ENCODE measurements around the gene FARS2.

FARS2 gene

DNA sequence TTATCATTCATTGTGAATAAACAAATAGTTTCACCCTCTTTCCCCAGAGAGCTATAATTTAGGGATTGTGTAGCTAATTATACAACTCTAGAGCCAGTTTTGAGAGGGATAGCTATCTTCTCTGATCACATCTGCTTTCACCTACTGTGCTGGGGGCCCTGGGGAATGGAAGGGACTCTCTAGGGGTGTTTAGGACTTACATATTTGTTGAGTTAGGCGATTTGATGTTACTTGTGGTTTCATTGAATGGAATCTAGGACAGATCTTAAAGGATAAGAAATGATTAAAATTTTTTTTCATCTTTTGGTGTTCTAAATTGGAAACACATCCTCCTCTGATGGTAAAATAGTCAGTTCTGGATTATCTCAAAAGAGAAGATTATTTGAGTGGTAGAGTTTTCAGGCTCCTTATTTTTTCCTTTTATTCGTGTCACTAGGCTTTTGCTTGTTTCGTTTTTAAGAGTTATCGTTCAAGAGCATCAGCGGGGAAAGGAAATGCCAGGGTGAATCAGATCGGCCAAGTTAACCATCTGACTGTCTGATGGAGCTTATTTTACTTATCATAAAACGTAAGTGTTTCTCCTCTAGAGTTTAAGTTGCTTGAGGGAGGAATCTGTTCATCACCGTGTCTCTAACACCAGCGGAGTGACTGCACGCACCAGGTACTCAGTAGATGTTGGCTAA, 236.7 kb downstream of the FARS2 start:
- no peak for DNase-seq (ENCODE audit: extremely low read depth in 1 of 2, low read depth in 1 of 2)

- no peak for DNase-seq (ENCODE audit: extremely low read depth in 1 of 2, low read depth in 1 of 2)
Measured at GRCh38 chr6:5498579-5498899, 237.2 kb downstream of the FARS2 start.

- DNase-seq (ENCODE audit: extremely low read depth in 1 of 2, low read depth in 1 of 2) = no peak
Measured at GRCh38 chr6:5499644-5500306, 238.5 kb downstream of the FARS2 start.

- DNase-seq (ENCODE audit: extremely low read depth in 1 of 2, low read depth in 1 of 2) = no peak
Measured at GRCh38 chr6:5501837-5502236, 240.5 kb downstream of the FARS2 start.

- no peak for DNase-seq (ENCODE audit: extremely low read depth in 1 of 2, low read depth in 1 of 2)
Measured at GRCh38 chr6:5504078-5504477, 242.8 kb downstream of the FARS2 start.

DNA sequence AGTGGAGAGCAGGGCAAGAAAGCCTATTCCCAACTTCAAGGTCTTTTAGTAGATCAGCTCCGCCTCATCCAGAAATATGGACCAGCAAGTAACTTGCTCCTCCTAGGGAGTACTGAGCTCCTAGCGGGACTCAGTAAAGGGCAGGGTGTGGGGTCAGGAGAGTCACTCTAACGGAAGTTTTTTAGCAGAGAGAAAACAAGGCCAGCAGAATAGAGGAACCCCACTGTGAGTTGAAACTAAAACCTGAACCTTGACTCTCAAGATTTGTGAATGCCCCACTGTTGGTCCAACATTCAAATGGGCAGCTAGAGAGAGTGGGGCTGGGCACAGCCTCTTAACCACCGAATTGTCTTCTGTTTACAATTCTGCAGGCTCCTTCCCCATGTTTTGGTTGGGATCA, 244.8 kb downstream of the FARS2 start:
- DNase-seq (ENCODE audit: extremely low read depth in 1 of 2, low read depth in 1 of 2) = no peak

- no peak for DNase-seq (ENCODE audit: extremely low read depth in 1 of 2, low read depth in 1 of 2)
Measured at GRCh38 chr6:5506597-5506996, 245.3 kb downstream of the FARS2 start.

DNA sequence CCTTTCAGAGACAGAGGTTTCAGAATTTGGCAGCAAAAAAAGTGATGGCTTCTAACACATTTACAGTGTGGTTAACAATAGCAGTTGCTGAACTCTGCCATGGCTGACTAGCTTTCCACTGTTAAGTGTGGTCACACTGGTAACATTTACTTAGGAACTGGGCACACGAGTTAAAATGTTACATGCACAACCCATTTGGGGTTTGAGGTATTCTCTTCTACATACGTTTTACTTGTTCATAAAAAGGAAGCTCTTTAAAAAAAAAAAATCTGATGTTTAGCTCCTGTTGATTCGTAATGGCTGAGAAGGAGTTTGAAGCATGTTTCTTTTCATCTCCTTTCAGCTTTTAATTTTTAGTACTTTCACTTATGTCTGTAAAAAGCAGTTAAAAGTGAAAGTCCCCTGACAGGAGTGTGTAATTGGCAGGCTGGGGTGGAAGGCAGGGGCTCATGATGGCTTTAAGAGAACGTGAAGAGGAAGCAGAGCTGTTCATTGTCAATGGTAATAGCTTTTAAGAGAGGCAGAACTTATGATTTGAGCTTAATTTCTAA, 245.9 kb downstream of the FARS2 start:
- DNase-seq (ENCODE audit: extremely low read depth in 1 of 2, low read depth in 1 of 2) = no peak

- DNase-seq (ENCODE audit: extremely low read depth in 1 of 2, low read depth in 1 of 2) = no peak
Measured at GRCh38 chr6:5509106-5509505, 247.8 kb downstream of the FARS2 start.

DNA sequence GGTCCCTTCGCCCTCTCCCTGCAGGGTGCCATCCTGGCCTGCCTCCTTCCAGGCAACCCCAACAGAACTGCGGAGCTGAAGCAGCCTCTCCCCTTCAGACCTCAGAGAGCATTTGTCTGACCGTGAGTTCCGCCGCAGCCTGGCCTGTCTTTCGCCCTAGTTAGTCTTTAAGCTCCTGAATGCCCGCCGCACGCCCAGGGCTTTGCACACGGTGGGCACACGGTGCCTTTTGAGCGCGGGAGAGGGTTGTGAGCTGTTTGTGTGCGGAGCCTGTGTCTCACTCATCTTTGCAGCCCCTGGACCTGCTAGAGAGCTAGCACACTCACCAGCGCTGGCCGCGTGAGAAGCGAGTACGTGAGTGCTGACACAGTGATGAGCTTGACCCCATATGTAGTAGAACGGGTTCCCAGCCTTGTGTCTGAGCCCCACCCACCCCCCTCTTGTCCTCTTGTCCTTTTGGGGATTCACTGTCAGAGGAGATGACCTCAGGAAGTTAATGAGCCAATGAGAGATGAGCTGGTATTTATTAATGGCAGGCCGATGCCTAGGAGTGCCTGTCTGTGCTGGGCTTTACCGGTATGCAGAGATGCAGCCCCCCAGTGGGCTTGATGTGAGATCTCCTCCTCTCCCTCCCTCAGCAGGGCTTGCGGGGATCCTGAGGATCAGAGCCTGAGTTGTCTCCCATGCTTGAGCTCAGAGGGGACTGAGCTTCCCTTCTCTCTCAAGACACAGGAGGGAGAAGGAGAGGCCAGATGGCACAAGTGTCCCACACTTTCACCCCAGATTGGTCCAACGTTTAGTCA, 249.2 kb downstream of the FARS2 start:
- DNase-seq (ENCODE audit: extremely low read depth in 1 of 2, low read depth in 1 of 2) = no peak

- DNase-seq (ENCODE audit: extremely low read depth in 1 of 2, low read depth in 1 of 2) = no peak
Measured at GRCh38 chr6:5511954-5512353, 250.6 kb downstream of the FARS2 start.

GRCh38 chr6:5512422-5512821, 251.1 kb downstream of the FARS2 start:
- no peak for DNase-seq (ENCODE audit: extremely low read depth in 1 of 2, low read depth in 1 of 2)

DNA sequence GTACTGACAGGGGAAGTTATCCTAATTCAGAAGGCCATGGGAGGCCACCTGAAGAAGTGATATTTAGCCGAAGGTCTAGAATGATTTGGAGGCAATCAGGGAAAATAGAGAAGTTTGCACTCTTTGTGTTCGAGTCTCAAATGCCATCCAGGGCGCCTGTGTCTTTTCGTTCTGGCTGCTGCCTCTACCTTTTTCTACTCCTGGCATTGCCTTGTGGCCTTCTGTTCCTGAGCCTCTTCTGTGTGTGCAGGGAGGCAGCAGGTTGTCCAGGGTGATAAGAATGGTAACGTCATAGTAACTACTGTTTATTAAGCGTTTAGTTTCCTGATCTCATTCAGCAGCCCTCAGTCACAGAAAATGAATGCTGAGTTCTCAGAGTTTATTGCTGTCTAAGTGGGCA, 252.1 kb downstream of the FARS2 start:
- DNase-seq (ENCODE audit: extremely low read depth in 1 of 2, low read depth in 1 of 2) = no peak

- DNase-seq (ENCODE audit: extremely low read depth in 1 of 2, low read depth in 1 of 2) = no peak
Measured at GRCh38 chr6:5514353-5514752, 253.0 kb downstream of the FARS2 start.

DNA sequence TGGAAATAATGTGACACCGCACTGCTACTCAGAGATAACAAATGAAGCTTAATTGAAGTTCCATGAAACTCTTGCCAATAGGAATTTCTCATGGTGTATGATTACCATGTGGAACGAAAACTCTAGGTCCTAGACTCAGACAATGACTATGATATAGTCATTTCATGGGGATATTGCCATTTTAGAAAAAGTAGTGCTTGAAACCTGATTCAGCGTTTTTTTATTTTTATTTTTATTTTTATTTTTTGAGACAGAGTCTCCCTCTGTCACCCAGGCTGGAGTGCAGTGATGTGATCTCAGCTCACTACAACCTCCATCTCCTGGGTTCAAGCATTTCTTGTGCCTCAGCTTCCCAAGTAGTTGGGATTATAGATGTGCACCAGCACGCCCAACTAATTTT, 253.9 kb downstream of the FARS2 start:
- DNase-seq (ENCODE audit: extremely low read depth in 1 of 2, low read depth in 1 of 2) = no peak

GRCh38 chr6:5516036-5516435, 254.7 kb downstream of the FARS2 start:
- no peak for DNase-seq (ENCODE audit: extremely low read depth in 1 of 2, low read depth in 1 of 2)

GRCh38 chr6:5517796-5518195, 256.5 kb downstream of the FARS2 start:
- peak in 1 of 2 donors; percentile 1 for DNase-seq (ENCODE audit: extremely low read depth in 1 of 2, low read depth in 1 of 2)

DNA sequence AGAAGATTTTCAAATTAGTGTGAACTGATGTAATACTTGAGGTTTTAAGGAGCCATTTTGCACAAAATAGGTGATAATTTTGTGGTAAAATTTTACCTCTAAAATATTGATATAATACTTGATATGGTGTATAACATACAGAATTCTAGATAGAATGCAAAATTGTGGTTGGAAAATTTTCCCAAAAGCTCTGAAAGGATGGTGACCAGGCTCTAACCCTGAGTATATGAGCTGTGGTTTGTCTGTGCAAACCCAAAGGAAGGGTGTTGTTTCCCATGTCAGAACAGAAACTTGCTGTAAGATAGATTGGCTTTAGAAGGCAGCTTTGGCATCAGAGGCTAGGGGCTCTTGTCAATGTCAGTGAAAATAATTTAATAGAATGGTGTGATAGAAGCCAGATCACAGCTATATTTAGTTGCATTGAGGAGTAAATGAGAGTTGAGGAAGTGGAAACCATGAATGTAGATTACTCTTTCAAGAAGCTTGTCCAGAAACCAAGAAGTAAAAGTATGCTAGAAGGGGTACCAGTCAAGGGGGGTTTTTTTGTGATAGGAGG, 257.7 kb downstream of the FARS2 start:
- no peak for DNase-seq (ENCODE audit: extremely low read depth in 1 of 2, low read depth in 1 of 2)

GRCh38 chr6:5520796-5521195, 259.5 kb downstream of the FARS2 start:
- no peak for DNase-seq (ENCODE audit: extremely low read depth in 1 of 2, low read depth in 1 of 2)

DNA sequence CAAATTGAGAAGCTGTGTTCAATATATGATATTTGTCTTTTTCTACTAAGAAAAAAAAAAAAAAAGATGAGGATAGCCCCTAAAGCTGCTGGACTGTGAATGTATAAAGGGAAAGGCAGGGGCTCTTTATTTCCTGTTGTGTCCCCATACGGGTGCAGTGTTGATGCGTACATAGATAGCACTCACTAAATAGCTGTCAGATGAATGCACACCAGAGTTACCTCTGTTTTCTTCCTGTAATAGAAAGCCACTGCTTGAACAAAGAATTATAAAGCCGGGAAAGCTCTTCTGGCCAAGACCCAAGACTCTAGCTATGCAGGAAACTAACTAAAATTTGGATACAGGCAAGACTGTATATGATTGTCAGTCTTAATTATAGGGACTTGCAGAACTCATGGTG, 260.0 kb downstream of the FARS2 start:
- no peak for DNase-seq (ENCODE audit: extremely low read depth in 1 of 2, low read depth in 1 of 2)

DNA sequence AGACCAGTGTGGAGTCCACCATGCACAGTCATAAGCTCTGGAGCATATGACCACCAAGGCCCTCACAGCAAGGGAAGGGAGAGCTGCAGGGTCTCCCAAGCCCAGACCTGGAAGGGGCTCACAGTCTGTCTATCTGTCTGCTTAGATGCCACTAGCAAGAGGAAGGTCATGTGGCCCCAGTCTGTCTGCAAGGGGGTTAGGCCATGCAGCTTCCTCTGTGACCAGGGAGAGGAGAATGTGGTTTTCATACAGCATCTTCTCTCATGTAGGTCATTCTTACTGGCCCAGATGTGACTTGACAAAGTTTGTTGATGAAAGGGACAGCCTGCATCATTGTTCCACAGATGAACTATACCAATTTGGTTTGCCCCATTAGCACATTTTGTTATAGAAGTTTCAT, 260.8 kb downstream of the FARS2 start:
- no peak for DNase-seq (ENCODE audit: extremely low read depth in 1 of 2, low read depth in 1 of 2)

- no peak for DNase-seq (ENCODE audit: extremely low read depth in 1 of 2, low read depth in 1 of 2)
Measured at GRCh38 chr6:5524110-5524509, 262.8 kb downstream of the FARS2 start.

All from activated CD8-positive, alpha-beta memory T cell treated with anti-CD3 and anti-CD28 coated beads for 1 hour (primary cell).